Osteoblast (primary cell): ENCODE data around the gene STYXL1. TPM values are rescaled to one million over a fixed set of nuclear protein-coding genes. Genes with fewer than 3 reads are reported as not detected.

Experiments used
- DNase-seq: peaks from one replicate; pipeline ENCODE4 v3.0.0; 2011; ENCODE audit warnings: low spot score, mixed read lengths; ENCODE audit not compliant: insufficient read length; ENCODE audit errors: missing footprints
- H2AFZ ChIP-seq: 2 replicates; pipeline ENCODE4 v1.6.0; 2011; ENCODE audit warnings: mild to moderate bottlenecking, low read length
- H3K27ac ChIP-seq: 2 replicates; pipeline ENCODE4 v1.5.1; 2011; ENCODE audit warnings: mild to moderate bottlenecking, low read depth, low read length, moderate library complexity
- H3K27me3 ChIP-seq: 2 replicates; pipeline ENCODE4 v1.6.0; 2012; ENCODE audit warnings: mild to moderate bottlenecking, control low read depth, inconsistent platforms, low read length, moderate library complexity; ENCODE audit not compliant: insufficient read depth
- H3K36me3 ChIP-seq: 2 replicates; pipeline ENCODE4 v1.5.1; 2011; ENCODE audit warnings: mild to moderate bottlenecking, low read length, control low read depth, moderate library complexity; ENCODE audit not compliant: insufficient read depth
- H3K4me1 ChIP-seq: 2 replicates; pipeline ENCODE4 v1.5.1; 2011; ENCODE audit warnings: mild to moderate bottlenecking, low read length, control low read depth, moderate library complexity; ENCODE audit not compliant: insufficient read depth
- H3K4me2 ChIP-seq: 2 replicates; pipeline ENCODE4 v1.6.0; 2011; ENCODE audit warnings: mild to moderate bottlenecking, low read length; ENCODE audit not compliant: insufficient read depth
- H3K4me3 ChIP-seq: fragments of 200-600 bp; sonication (generic); 3 replicates; pipeline ENCODE4 v1.5.1; 2012; ENCODE audit warnings: mild to moderate bottlenecking, low read length, inconsistent platforms; ENCODE audit not compliant: insufficient read depth
- H3K79me2 ChIP-seq: 2 replicates; pipeline ENCODE4 v1.6.0; 2012; ENCODE audit warnings: mild to moderate bottlenecking, low read length, control low read depth, inconsistent platforms; ENCODE audit not compliant: insufficient read depth
- H3K9me3 ChIP-seq: 2 replicates; pipeline ENCODE4 v1.5.1; 2011; ENCODE audit warnings: low read depth, low read length, control low read depth
- H4K20me1 ChIP-seq: 2 replicates; pipeline ENCODE4 v1.6.0; 2012; ENCODE audit warnings: mild to moderate bottlenecking, low read length, control low read depth; ENCODE audit not compliant: insufficient read depth
- total RNA-seq: library from RNA; depleted of rRNA; stranded (reverse); fragments of >200 nt; gene quantifications from 2 replicates; pipeline ENCODE4 v1.2.3, GENCODE V29; 2012
- TF ChIP-seq, protein P1 (sequence below): IDR thresholded peaks from 2 replicates; pipeline ENCODE4 v1.5.1; 2011; ENCODE audit warnings: mild to moderate bottlenecking, low read depth, low read length, moderate library complexity; ENCODE audit errors: extremely low read depth

STYXL1 gene
- total RNA-seq, 1 donor: 23.9 TPM

DNA sequence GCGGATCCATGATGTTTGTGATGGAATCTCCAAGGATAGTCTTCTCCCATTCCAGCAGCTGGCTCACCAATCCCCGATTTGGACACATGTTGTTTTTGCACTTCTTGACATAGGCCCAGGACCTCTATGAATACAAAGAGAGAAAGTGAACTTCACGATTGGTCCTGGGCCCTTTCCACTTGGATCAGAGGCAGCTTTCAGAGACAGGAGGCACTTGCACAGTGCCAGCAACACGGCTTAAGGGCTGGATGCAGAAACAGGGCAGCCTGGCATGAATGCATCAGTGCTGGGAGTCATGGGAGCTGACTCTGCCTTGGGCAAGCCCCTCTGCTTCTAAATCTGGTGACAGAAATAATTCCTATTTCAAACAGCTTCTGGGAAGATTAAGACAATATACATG lies 51.3 kb downstream of the STYXL1 start:
- Histone ChIP-seq H3K9me3 (no peaks in the 10 kb centered on the region), H3K27me3 (no peaks in the 10 kb centered on the region), H3K4me3 (no peak overlapping the region), H4K20me1 (peaks cover 6% of the 10 kb centered on the region), H3K4me2 (no peak overlapping the region), H3K79me2 (peaks cover 7% of the 10 kb centered on the region), H2AFZ (no peak overlapping the region), H3K36me3 (peaks cover 21% of the 10 kb centered on the region), H3K4me1 (peaks cover 6% of the 10 kb centered on the region), H3K27ac (no peak overlapping the region)
- TF ChIP-seq, protein P1, sequence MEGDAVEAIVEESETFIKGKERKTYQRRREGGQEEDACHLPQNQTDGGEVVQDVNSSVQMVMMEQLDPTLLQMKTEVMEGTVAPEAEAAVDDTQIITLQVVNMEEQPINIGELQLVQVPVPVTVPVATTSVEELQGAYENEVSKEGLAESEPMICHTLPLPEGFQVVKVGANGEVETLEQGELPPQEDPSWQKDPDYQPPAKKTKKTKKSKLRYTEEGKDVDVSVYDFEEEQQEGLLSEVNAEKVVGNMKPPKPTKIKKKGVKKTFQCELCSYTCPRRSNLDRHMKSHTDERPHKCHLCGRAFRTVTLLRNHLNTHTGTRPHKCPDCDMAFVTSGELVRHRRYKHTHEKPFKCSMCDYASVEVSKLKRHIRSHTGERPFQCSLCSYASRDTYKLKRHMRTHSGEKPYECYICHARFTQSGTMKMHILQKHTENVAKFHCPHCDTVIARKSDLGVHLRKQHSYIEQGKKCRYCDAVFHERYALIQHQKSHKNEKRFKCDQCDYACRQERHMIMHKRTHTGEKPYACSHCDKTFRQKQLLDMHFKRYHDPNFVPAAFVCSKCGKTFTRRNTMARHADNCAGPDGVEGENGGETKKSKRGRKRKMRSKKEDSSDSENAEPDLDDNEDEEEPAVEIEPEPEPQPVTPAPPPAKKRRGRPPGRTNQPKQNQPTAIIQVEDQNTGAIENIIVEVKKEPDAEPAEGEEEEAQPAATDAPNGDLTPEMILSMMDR: no peak
- no peak for DNase-seq

DNA sequence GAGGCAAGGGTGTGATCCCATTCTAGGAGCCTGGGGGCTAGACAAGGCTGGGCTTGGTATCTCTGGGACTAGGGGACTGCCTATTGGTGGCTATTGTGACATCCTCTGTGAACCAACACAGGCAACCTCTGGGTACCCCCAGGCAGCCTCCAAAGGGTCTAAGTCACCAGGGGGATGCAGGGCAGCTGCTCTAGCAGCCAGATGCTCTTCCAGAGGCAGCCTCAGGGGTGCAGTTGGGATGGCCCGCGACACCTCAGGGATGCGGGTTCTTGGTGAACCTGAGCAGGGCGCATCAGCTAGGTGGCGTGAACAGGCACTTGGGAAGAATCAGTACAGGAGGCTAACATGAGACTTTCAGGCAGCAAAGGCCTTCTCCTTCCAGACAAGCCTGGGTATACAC lies 51.8 kb downstream of the STYXL1 start:
- H3K4me1 ChIP-seq: peaks cover 6% of the 10 kb centered on the region
- no peak overlapping the region for H3K27ac ChIP-seq
- peaks cover 4% of the 10 kb centered on the region for H4K20me1 ChIP-seq
- TF ChIP-seq, protein P1: no peak
- H3K9me3 ChIP-seq: no peaks in the 10 kb centered on the region
- H3K27me3 ChIP-seq: no peaks in the 10 kb centered on the region
- peaks cover 7% of the 10 kb centered on the region for H3K79me2 ChIP-seq
- no peak overlapping the region for H3K4me3 ChIP-seq
- DNase-seq: no peak
- H3K4me2 ChIP-seq: no peak overlapping the region
- peaks cover 21% of the 10 kb centered on the region for H3K36me3 ChIP-seq
- H2AFZ ChIP-seq: no peak overlapping the region

DNA sequence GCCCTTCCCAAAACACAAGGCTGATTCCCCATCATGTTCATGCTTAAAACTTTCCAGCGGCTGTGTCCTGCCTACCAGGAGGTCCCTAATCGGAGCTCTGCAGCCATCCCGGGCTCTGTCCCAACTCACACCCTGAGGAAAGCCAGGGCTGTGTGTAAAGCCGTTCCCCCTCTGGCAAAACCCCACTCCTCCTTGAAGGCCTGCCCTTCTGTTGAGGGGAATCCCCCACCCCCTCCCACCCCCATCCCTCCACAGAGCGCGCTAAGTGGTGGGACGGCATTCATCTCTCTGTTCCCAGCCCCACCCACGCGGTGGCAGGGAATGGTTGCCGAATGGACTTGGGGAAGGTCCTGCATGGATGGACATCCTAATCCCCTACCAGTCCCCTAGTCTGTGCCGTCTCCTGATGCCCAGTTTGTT lies 52.7 kb downstream of the STYXL1 start:
- peaks cover 11% of the 10 kb centered on the region for H3K36me3 ChIP-seq
- H3K27ac ChIP-seq: peak overlapping the region; percentile 45
- H3K4me1 ChIP-seq: peaks cover 6% of the 10 kb centered on the region
- no peaks in the 10 kb centered on the region for H3K27me3 ChIP-seq
- peaks cover 4% of the 10 kb centered on the region for H4K20me1 ChIP-seq
- H3K4me2 ChIP-seq: peak overlapping the region; percentile 91
- peak overlapping the region; percentile 93 for H3K4me3 ChIP-seq
- TF ChIP-seq, protein P1: no peak
- DNase-seq: peak; percentile 67
- peak overlapping the region; percentile 80 for H2AFZ ChIP-seq
- H3K9me3 ChIP-seq: no peaks in the 10 kb centered on the region
- H3K79me2 ChIP-seq: peaks cover 7% of the 10 kb centered on the region

DNA sequence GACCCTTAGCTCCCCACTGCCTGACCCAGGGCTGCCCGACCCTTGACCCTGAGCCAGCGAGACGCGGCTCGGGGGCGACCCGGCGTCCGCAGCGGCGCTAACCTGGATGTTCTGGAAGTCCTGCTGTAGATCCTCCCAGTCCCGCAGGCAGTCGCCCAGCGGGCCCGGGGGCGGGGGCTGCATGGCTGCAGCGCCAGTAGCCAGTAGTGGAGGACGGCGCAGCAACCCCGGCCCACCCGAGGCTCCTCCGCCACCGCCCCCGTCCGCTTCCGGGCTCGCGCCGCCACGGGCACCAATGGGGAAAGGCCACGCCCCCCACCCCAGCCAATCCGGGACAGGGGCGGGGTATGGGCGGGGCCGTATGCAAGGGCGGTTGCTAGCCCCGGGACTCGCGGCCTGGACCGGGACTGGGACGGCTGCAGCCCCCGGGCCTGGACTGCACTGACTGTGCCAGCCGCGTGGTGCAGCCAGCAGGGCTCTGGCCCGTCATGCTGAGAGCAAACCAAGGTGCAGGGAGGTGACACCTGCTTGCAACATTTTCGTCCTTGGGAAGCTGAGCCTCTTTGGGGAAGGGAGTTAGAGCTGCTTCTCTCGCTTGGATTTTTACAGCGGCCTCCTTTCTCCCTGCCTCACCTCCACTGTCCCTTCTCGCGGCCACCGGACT lies 53.3 kb downstream of the STYXL1 start, which contains the start of gene TMEM120A:
Gene TMEM120A, minus strand, starts transcription at position 208 of the 664 bp plus-strand sequence. Its CDS starts 25 bp downstream, at position 183.
- Histone ChIP-seq H3K36me3 (peaks cover 11% of the 10 kb centered on the region), H2AFZ (peak within 1 kb of the TSS; percentile 80), H3K4me1 (peaks cover 6% of the 10 kb centered on the region), H3K4me3 (peak within 1 kb of the TSS; percentile 93), H3K27me3 (no peaks in the 10 kb centered on the region), H4K20me1 (peaks cover 10% of the 10 kb centered on the region), H3K79me2 (peaks cover 7% of the 10 kb centered on the region), H3K9me3 (no peaks in the 10 kb centered on the region), H3K4me2 (peak within 1 kb of the TSS; percentile 91), H3K27ac (peak within 1 kb of the TSS; percentile 68)
- DNase-seq: peak; percentile 100
- TF ChIP-seq, protein P1: no peak
